ENCODE results near the gene SEMA3C. TPM values are rescaled to one million over a fixed set of nuclear protein-coding genes. Genes with fewer than 3 reads are reported as not detected.
"Not testable (repeated sequence)": the region's sequence is repeated elsewhere in the genome, so short reads cannot be mapped to it uniquely, and the experiment has no call there.

The SEMA3C gene
- total and polyA plus RNA-seq, 2 experiments from 2014 or later: 34.8 to 134 TPM

DNA sequence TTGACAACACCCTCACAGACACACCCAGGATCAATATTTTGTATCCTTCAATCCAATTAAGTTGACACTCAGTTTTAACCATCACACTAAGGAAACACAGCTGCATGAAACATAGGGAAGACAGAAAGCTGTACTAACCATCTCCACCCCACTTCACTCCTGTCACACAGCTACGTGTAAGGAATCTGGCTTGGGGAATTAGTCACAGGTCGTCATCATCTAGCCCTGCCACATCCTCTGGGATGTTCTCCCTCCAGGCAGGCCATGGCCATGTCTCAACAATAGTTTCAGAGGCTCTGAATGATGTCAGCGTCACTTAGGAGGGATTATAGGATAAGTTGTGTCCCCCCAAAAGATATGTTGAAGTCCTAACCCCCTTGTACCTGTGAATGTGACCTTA, 10.8 kb upstream of the SEMA3C start:
- no peaks in the 10 kb centered on the region for H3K79me2 ChIP-seq
- no peak overlapping the region for H3K4me2 ChIP-seq
- 74% methylated on average over 3 of the region's 3 CpGs for WGBS (ENCODE audit: low lambda C conversion rate, missing lambda C conversion rate)
- no peaks in the 10 kb centered on the region for H3K9me2 ChIP-seq (replicated peaks; ENCODE audit: insufficient read depth)
- TF ChIP-seq EZH2 (IDR thresholded peaks at IDR 0.05; ENCODE audit: borderline replicate concordance) (no peak), EZH2phosphoT487 (IDR thresholded peaks at IDR 0.05; ENCODE audit: low read depth, severe bottlenecking, unreplicated experiment) (no peak)
- TF ChIP-seq, protein P1, sequence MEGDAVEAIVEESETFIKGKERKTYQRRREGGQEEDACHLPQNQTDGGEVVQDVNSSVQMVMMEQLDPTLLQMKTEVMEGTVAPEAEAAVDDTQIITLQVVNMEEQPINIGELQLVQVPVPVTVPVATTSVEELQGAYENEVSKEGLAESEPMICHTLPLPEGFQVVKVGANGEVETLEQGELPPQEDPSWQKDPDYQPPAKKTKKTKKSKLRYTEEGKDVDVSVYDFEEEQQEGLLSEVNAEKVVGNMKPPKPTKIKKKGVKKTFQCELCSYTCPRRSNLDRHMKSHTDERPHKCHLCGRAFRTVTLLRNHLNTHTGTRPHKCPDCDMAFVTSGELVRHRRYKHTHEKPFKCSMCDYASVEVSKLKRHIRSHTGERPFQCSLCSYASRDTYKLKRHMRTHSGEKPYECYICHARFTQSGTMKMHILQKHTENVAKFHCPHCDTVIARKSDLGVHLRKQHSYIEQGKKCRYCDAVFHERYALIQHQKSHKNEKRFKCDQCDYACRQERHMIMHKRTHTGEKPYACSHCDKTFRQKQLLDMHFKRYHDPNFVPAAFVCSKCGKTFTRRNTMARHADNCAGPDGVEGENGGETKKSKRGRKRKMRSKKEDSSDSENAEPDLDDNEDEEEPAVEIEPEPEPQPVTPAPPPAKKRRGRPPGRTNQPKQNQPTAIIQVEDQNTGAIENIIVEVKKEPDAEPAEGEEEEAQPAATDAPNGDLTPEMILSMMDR (IDR thresholded peaks at IDR 0.05; ENCODE audit: poor library complexity): no peak
- no peak overlapping the region for H3K27ac ChIP-seq
- no peaks in the 10 kb centered on the region for H3K27me3 ChIP-seq
- H2AFZ ChIP-seq: no peak overlapping the region
- no peaks in the 10 kb centered on the region for H3K9me3 ChIP-seq (ENCODE audit: low read depth)
- no peaks in the 10 kb centered on the region for H3K36me3 ChIP-seq (replicated peaks; ENCODE audit: insufficient read depth, low read depth)
- no peaks in the 10 kb centered on the region for H4K20me1 ChIP-seq (ENCODE audit: insufficient read depth, poor library complexity, severe bottlenecking)
- no peak overlapping the region for H3K4me3 ChIP-seq
- no peak for DNase-seq (ENCODE audit: low spot score)
- H3K4me1 ChIP-seq (ENCODE audit: insufficient read depth): no peaks in the 10 kb centered on the region

DNA sequence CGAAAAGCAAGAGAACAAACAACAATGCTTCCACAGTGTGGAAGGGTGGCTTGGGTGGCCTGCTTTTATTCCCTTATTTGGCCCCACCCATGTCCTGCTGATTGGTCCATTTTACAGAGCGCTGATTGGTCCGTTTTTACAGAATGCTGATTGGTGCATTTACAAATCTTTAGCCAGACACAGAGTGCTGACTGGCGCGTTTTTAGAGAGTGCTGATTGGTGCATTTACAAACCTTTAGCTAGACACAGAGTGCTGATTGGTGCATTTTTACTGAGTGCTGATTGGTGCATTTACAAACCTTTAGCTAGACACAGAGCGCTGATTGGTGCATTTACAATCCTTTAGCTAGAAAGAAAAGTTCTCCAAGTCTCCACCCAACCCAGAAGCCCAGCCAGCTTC, 8.1 kb upstream of the SEMA3C start:
- 96% methylated on average over 6 of the region's 6 CpGs for WGBS (ENCODE audit: low lambda C conversion rate, missing lambda C conversion rate)
- H3K4me2 ChIP-seq: not testable (repeated sequence)
- H3K4me1 ChIP-seq (ENCODE audit: insufficient read depth): peaks cover 16% of the 10 kb centered on the region

DNA sequence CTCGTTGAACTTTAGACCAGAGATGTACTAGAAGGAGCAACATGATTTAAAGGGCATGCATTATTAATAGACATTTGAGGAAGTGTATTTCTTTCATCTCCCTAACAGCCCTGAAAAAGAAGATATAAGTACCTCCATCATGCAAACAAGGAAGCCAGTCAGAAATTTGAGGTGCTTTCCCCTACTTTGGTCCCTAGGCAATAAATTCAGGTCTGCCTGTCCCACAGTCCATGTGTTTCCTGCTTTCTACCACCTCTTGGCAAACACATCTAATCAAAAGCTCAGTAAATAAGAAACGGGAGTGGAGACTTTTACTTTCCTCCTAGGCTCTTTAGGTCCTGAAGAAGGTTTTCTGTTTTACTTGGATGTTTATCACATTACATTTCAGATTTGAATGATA, 5.2 kb upstream of the SEMA3C start:
- Histone ChIP-seq H3K9me2 (replicated peaks; ENCODE audit: insufficient read depth) (no peaks in the 10 kb centered on the region), H3K4me2 (no peak overlapping the region), H3K36me3 (replicated peaks; ENCODE audit: insufficient read depth, low read depth) (no peaks in the 10 kb centered on the region), H3K4me3 (no peak overlapping the region), H3K27me3 (no peaks in the 10 kb centered on the region), H2AFZ (no peak overlapping the region), H3K79me2 (no peaks in the 10 kb centered on the region), H3K9me3 (ENCODE audit: low read depth) (no peaks in the 10 kb centered on the region), H3K27ac (no peak overlapping the region), H4K20me1 (ENCODE audit: insufficient read depth, poor library complexity, severe bottlenecking) (no peaks in the 10 kb centered on the region), H3K4me1 (ENCODE audit: insufficient read depth) (peaks cover 33% of the 10 kb centered on the region)
- TF ChIP-seq EZH2phosphoT487 (IDR thresholded peaks at IDR 0.05; ENCODE audit: low read depth, severe bottlenecking, unreplicated experiment) (no peak), EZH2 (IDR thresholded peaks at IDR 0.05; ENCODE audit: borderline replicate concordance) (no peak)
- TF ChIP-seq, protein P1 (IDR thresholded peaks at IDR 0.05; ENCODE audit: poor library complexity): no peak
- 45% methylated on average over 2 of the region's 2 CpGs for WGBS (ENCODE audit: low lambda C conversion rate, missing lambda C conversion rate)
- no peak for DNase-seq (ENCODE audit: low spot score)

More for the DNA sequence above, 8.1 kb upstream of the SEMA3C start:
- not testable (repeated sequence) for H3K9me3 ChIP-seq (ENCODE audit: low read depth); H3K4me3 ChIP-seq; H3K79me2 ChIP-seq; H4K20me1 ChIP-seq (ENCODE audit: insufficient read depth, poor library complexity, severe bottlenecking); H3K27me3 ChIP-seq; H3K9me2 ChIP-seq (replicated peaks; ENCODE audit: insufficient read depth); H2AFZ ChIP-seq; H3K27ac ChIP-seq; H3K36me3 ChIP-seq (replicated peaks; ENCODE audit: insufficient read depth, low read depth); DNase-seq (ENCODE audit: low spot score)

DNA sequence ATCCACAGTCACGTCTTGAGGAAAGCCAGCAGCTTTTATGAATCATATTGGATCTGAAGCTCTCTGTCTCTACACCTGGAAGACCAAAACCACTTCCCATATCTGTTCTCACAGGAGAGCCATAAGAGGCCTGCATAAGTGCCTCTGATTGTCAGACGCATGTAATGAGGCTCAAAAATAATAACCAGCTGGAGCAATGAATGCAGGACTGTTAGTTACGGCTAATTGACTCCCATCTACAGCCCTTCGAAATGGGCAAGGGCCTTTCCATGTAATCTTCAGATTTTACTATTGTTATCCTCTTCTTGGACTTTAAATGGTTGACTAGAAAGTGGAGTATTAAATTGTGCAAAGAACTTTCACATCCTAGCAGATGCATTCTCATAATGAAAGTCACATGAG, 4.4 kb upstream of the SEMA3C start:
- H2AFZ ChIP-seq: no peak overlapping the region

More for the DNA sequence above, 4.4 kb upstream of the SEMA3C start:
- Histone ChIP-seq H3K27me3 (no peaks in the 10 kb centered on the region), H3K9me3 (ENCODE audit: low read depth) (no peaks in the 10 kb centered on the region), H3K4me2 (no peak overlapping the region), H3K4me1 (ENCODE audit: insufficient read depth) (peaks cover 33% of the 10 kb centered on the region), H3K27ac (no peak overlapping the region), H3K4me3 (no peak overlapping the region), H3K36me3 (replicated peaks; ENCODE audit: insufficient read depth, low read depth) (no peaks in the 10 kb centered on the region), H3K79me2 (peaks cover 2% of the 10 kb centered on the region), H3K9me2 (replicated peaks; ENCODE audit: insufficient read depth) (no peaks in the 10 kb centered on the region), H4K20me1 (ENCODE audit: insufficient read depth, poor library complexity, severe bottlenecking) (no peaks in the 10 kb centered on the region)
- 82% methylated on average over 4 of the region's 4 CpGs for WGBS (ENCODE audit: low lambda C conversion rate, missing lambda C conversion rate)
- DNase-seq (ENCODE audit: low spot score): no peak
- TF ChIP-seq EZH2 (IDR thresholded peaks at IDR 0.05; ENCODE audit: borderline replicate concordance): no peak
- TF ChIP-seq EZH2phosphoT487 (IDR thresholded peaks at IDR 0.05; ENCODE audit: low read depth, severe bottlenecking, unreplicated experiment): no peak
- TF ChIP-seq, protein P1 (IDR thresholded peaks at IDR 0.05; ENCODE audit: poor library complexity): no peak
